Endothelial cell of umbilical vein (primary cell): ENCODE results near the gene CHAF1A. TPM values are rescaled to one million over a fixed set of nuclear protein-coding genes. Genes with fewer than 3 reads are reported as not detected.

ENCODE experiments used
- BruUV-seq: library from RNA; stranded (reverse); fragments of 400-500 nt; replicated peaks from 2 replicates; lab custom pipeline; 2021; lab: Mats Ljungman, UMichigan
- CTCF ChIA-PET: fragments of 300-600, 350-600 bp; sonication (Branson Sonifier 250); formaldehyde crosslinking; loops from one replicate; lab custom pipeline; 2021; ENCODE audit warnings: antibody characterized with exemption, inconsistent platforms; lab: Charles Lee
- POLR2A ChIA-PET: fragments of 300-600, 350-600 bp; sonication (Branson Sonifier 250); formaldehyde crosslinking; loops from one replicate; lab custom pipeline; 2021; ENCODE audit warnings: antibody characterized with exemption, inconsistent platforms; lab: Charles Lee
- DNase-seq: peaks from one replicate; pipeline ENCODE4 v3.0.0-alpha.2; 2011; ENCODE audit warnings: low read depth, low spot score
- FAIRE-seq: peaks from 2 replicates; lab custom pipeline; 2011; peaks lifted over from hg19 to GRCh38; lab: Jason Lieb, UNC
- H2AFZ ChIP-seq: 2 replicates; pipeline ENCODE4 v1.6.0; 2012; ENCODE audit warnings: low read depth, low read length, control low read depth, inconsistent platforms
- H3K27ac ChIP-seq: 2 replicates; pipeline ENCODE4 v1.5.1; 2011; ENCODE audit warnings: low read depth, mild to moderate bottlenecking, control low read depth, low read length, moderate library complexity; ENCODE audit not compliant: insufficient read depth
- H3K27me3 ChIP-seq, 2 experiments: 2 replicates each; pipeline versions ENCODE4 v1.6.0 to v1.6.1; 2011; ENCODE audit warnings: low read length in 2 of 2, mixed read lengths in 1 of 2; ENCODE audit not compliant: control insufficient read depth in 2 of 2, insufficient read depth in 2 of 2
- H3K36me3 ChIP-seq, 2 experiments: 2 replicates in 1 of 2; 3 replicates in 1 of 2; pipeline ENCODE4 v1.5.1; 2011; ENCODE audit warnings: low read length in 2 of 2, mild to moderate bottlenecking in 1 of 2, moderate library complexity in 1 of 2; ENCODE audit not compliant: control insufficient read depth in 2 of 2, insufficient read depth in 2 of 2; ENCODE audit errors: extremely low read depth in 1 of 2
- H3K4me1 ChIP-seq: 3 replicates; pipeline ENCODE4 v1.5.1; 2011; ENCODE audit warnings: mild to moderate bottlenecking, low read length; ENCODE audit not compliant: control insufficient read depth, insufficient read depth; ENCODE audit errors: extremely low read depth
- H3K4me2 ChIP-seq: 2 replicates; pipeline ENCODE4 v1.6.1; 2011; ENCODE audit warnings: low read length, control low read depth, mixed read lengths; ENCODE audit not compliant: insufficient read depth
- H3K4me3 ChIP-seq, 3 experiments: fragments of 200-600 bp in 1 of 3; sonication (generic), shearing (Covaris generic) in 1 of 3; replicated peaks in 1 of 3; 2 replicates each; pipeline ENCODE4 v1.5.1; 2011 to 2016; ENCODE audit warnings: control low read depth in 3 of 3, low read length in 3 of 3, mild to moderate bottlenecking in 2 of 3, inconsistent platforms in 1 of 3, low read depth in 1 of 3, moderate library complexity in 1 of 3; ENCODE audit not compliant: insufficient read depth in 1 of 3
- H3K79me2 ChIP-seq: 2 replicates; pipeline ENCODE4 v1.6.0; 2012; ENCODE audit warnings: low read length, inconsistent platforms; ENCODE audit not compliant: control insufficient read depth, insufficient read depth
- H3K9ac ChIP-seq: replicated peaks from 2 replicates; pipeline ENCODE3; 2011; ENCODE audit warnings: low read length, control low read depth; ENCODE audit not compliant: insufficient read depth; ENCODE audit errors: extremely low read depth
- H3K9me1 ChIP-seq: replicated peaks from 3 replicates; pipeline ENCODE4 v1.6.0; 2011; ENCODE audit warnings: mild to moderate bottlenecking, low read length; ENCODE audit not compliant: control insufficient read depth, insufficient read depth; ENCODE audit errors: extremely low read depth
- H3K9me3 ChIP-seq: replicated peaks from 2 replicates; pipeline ENCODE4 v1.5.1; 2012; ENCODE audit warnings: low read length, inconsistent platforms; ENCODE audit not compliant: control insufficient read depth, insufficient read depth
- H4K20me1 ChIP-seq: replicated peaks from 2 replicates; pipeline ENCODE3; 2011; ENCODE audit warnings: mild to moderate bottlenecking, low read length; ENCODE audit not compliant: control insufficient read depth, insufficient read depth; ENCODE audit errors: extremely low read depth
- EZH2 ChIP-seq: IDR thresholded peaks from 2 replicates; pipeline ENCODE4 v1.6.1; 2012; ENCODE audit warnings: borderline replicate concordance, low read depth, mild to moderate bottlenecking, moderate library complexity, low read length, inconsistent platforms; ENCODE audit not compliant: severe bottlenecking
- FOS ChIP-seq: IDR thresholded peaks from 2 replicates; pipeline ENCODE4 v1.6.1; 2011; ENCODE audit warnings: mild to moderate bottlenecking, low read length, moderate library complexity, borderline replicate concordance; ENCODE audit not compliant: insufficient read depth
- GATA2 ChIP-seq: IDR thresholded peaks from 2 replicates; pipeline ENCODE4 v1.7.0; 2011; ENCODE audit warnings: low read depth, mild to moderate bottlenecking, moderate library complexity, mixed read lengths, low read length; ENCODE audit not compliant: insufficient read length, insufficient read depth
- JUN ChIP-seq: IDR thresholded peaks from 2 replicates; pipeline ENCODE4 v1.6.1; 2011; ENCODE audit warnings: borderline replicate concordance, low read depth; ENCODE audit not compliant: insufficient read length, insufficient read depth
- MAX ChIP-seq: IDR thresholded peaks from 2 replicates; pipeline ENCODE4 v1.6.1; 2011; ENCODE audit not compliant: insufficient read depth, insufficient read length
- MYC ChIP-seq: IDR thresholded peaks from one replicate; pipeline ENCODE4 v1.6.1; 2011; ENCODE audit warnings: mild to moderate bottlenecking, low read depth, low read length
- POLR2A ChIP-seq: IDR thresholded peaks from 2 replicates; pipeline ENCODE4 v1.6.1; 2012; ENCODE audit warnings: low read depth, mild to moderate bottlenecking, control low read depth, low read length
- POLR2AphosphoS5 ChIP-seq: IDR thresholded peaks from 2 replicates; pipeline ENCODE4 v1.6.1; 2012; ENCODE audit warnings: low read depth, mild to moderate bottlenecking, control low read depth, low read length, moderate library complexity; ENCODE audit not compliant: insufficient read depth
- dilution Hi-C: fragments of 300-500 bp; cut with MboI; formaldehyde crosslinking; loops from one replicate; pipeline ENCODE4 v1.15.0; 2019; ENCODE audit warnings: low sequenced_read_pairs; ENCODE audit not compliant: extremely low pct_ligation_motif_present
- intact Hi-C: fragments of 100-400 bp; cut with micrococcal nuclease; formaldehyde crosslinking; loops from one replicate; pipeline ENCODE4 v1.10.0; 2022
- polyA plus RNA-seq, 4 experiments: library from polyadenylated mRNA; depleted of rRNA in 3 of 4; stranded (reverse) in 3 of 4; unstranded in 1 of 4; fragments of >200 nt; gene quantifications; 2 replicates each; pipeline versions ENCODE4 v1.2.1 to v1.2.3, GENCODE V29; 2011 to 2012; ENCODE audit warnings: missing spikeins in 1 of 4
- total RNA-seq: library from RNA; stranded (reverse); gene quantifications from 2 replicates; pipeline ENCODE4 v1.2.3, GENCODE V29; 2021
- TF ChIP-seq, protein P1 (sequence below), 2 donors: IDR thresholded peaks; 1 replicate in 1 of 2; 2 replicates in 1 of 2; pipeline ENCODE4 v1.5.1; 2011; ENCODE audit warnings: low read length in 2 of 2, mild to moderate bottlenecking in 2 of 2, moderate library complexity in 2 of 2, control low read depth in 1 of 2, inconsistent platforms in 1 of 2, low read depth in 1 of 2; ENCODE audit not compliant: insufficient read depth in 1 of 2; ENCODE audit errors: extremely low read depth in 1 of 2

The CHAF1A gene
- total and polyA plus RNA-seq, 2 donors (not counting 3 experiments of a cell fraction or from before 2014, with no cell fraction given): 19.5 to 44.5 TPM

GRCh38 chr19:4360641-4361151 lies 41.7 kb upstream of the CHAF1A start:
- DNase-seq (no peak), FAIRE-seq (no peak)
- Histone ChIP-seq H4K20me1 (no peaks in the 10 kb centered on the region), H3K9me3 (no peaks in the 10 kb centered on the region), H3K36me3 (peaks cover 5 to 62% of the 10 kb centered on the region in 2 experiments), H3K4me2 (no peak overlapping the region), H3K27ac (no peak overlapping the region), H3K27me3 (no peaks in the 10 kb centered on the region), H3K79me2 (no peaks in the 10 kb centered on the region), H3K9ac (no peak overlapping the region), H3K4me3 (no peak overlapping the region), H2AFZ (no peak overlapping the region), H3K4me1 (no peaks in the 10 kb centered on the region), H3K9me1 (no peaks in the 10 kb centered on the region)
- CTCF ChIA-PET: no interaction called here
- TF ChIP-seq MAX (no peak), FOS (no peak), POLR2AphosphoS5 (no peak), JUN (no peak), MYC (no peak), EZH2 (no peak), GATA2 (no peak), POLR2A (no peak)
- TF ChIP-seq, protein P1, sequence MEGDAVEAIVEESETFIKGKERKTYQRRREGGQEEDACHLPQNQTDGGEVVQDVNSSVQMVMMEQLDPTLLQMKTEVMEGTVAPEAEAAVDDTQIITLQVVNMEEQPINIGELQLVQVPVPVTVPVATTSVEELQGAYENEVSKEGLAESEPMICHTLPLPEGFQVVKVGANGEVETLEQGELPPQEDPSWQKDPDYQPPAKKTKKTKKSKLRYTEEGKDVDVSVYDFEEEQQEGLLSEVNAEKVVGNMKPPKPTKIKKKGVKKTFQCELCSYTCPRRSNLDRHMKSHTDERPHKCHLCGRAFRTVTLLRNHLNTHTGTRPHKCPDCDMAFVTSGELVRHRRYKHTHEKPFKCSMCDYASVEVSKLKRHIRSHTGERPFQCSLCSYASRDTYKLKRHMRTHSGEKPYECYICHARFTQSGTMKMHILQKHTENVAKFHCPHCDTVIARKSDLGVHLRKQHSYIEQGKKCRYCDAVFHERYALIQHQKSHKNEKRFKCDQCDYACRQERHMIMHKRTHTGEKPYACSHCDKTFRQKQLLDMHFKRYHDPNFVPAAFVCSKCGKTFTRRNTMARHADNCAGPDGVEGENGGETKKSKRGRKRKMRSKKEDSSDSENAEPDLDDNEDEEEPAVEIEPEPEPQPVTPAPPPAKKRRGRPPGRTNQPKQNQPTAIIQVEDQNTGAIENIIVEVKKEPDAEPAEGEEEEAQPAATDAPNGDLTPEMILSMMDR (IDR thresholded peaks at IDR 0.05; ENCODE audit: extremely low read depth in 1 of 2, insufficient read depth in 1 of 2, low read depth in 1 of 2, low read length in 2 of 2): no peak
- intact Hi-C loops (no loop called here), dilution Hi-C loops (loop anchor here (10.0 kb wide), 1 partner anchor 54 kb away; no protein-coding TSS in a partner anchor)
- TSS peak; percentile 78 for BruUV-seq
- POLR2A ChIA-PET: no interaction called here
